SK-N-DZ (cell line): Measurements from ENCODE around the gene SCAMP5.

Experiments
- DNase-seq: peaks from one replicate; pipeline ENCODE4 v3.0.0-alpha.2; 2015; ENCODE audit warnings: low spot score
- small RNA-seq, 2 experiments: library from RNA; depleted of rRNA; stranded (forward); fragments of <200 nt; gene quantifications; one replicate each; pipeline ENCODE3, GENCODE V24; 2014

SCAMP5 gene

DNA sequence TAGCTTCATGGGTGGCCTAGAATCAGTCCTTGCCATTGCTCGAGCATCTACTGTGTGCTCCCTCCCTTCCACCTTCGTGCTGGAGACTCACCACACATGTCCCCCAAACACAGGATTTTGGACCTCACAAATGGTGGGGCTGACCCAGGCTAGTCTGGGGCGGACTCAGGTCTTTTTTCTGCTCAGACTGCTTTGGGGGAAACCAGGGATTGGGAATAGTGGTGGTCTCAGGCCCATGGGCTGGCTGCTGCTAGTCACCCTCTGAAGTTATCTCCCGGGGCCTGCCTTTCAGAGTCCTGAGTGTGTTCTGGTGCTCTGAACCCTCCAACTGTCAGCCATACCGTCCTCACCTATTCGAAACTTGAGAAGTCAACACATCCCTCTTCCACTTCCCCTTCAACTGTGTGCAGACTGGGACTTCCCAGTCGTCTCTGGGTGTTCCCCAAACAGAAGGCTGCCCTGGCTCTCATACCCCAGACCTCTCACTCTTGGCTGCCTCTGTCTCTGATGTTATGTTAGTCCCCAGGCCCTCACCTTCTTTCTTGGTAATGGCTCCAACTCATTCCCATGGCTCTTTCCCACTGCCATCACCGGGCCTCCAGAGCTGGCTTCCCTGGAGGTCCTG is 74.0 kb downstream of the SCAMP5 start:
- no peak for DNase-seq

DNA sequence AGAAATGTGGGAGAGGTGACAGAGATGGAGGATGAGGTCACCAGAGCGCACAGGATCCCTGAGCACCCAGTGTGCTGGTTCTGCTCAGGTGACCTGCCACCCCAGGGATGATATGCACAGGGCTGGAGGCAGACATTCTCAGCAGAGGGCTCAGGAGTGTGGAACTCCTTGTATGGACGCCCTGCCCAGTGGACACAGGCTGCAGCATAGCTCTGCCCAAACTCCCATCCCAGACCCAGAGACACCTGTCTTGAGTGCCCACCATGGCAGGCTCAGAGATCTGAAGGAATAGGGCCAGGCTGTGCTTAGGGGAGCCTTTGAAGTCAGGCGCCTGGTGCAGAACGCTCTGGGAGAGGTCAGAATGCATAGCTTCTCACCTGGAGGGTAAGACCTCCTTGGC is 75.3 kb downstream of the SCAMP5 start:
- DNase-seq, result no peak

Small RNAs within 50 kb of the gene (small RNA-seq; reads per million reads assigned to genes)
- gene AC015720.1, result 0 reads per million in 2 experiments
- 0 reads per million in 2 experiments for gene RF00019
